HFF-Myc (cell line): ENCODE data around the gene ELMO1.

ENCODE experiments used
- DNase-seq: peaks from one replicate; pipeline ENCODE4 v3.0.0-alpha.2; 2011; ENCODE audit warnings: low read depth; ENCODE audit errors: extremely low read depth
- H3K4me3 ChIP-seq: replicated peaks from 2 replicates; pipeline ENCODE4 v1.5.1; 2011; ENCODE audit warnings: low read depth, mild to moderate bottlenecking, control low read depth, low read length
- TF ChIP-seq, protein P1 (sequence below): IDR thresholded peaks from 2 replicates; pipeline ENCODE4 v1.5.1; 2012; ENCODE audit warnings: mild to moderate bottlenecking, low read depth, low read length, control low read depth; ENCODE audit errors: missing control alignments

ELMO1 gene

DNA sequence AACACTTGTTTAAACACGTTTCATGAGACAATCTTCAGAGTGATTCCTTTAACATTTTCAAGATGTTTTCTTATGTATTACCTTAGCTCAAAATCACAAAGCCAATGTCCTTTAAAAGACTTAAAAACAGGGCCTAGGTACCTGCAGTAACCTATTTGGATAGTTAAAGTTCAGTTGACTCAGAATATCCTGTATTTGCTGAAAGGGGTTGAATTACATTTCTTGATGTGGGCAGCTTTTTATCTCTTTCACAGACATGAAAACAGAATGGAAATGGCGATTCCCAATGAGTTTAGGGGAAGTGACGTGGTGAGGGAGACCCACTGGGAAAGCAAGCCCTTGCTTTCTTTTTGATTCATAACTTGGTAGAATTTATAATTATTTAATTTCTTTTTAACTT lies 400.0 kb downstream of the ELMO1 start:
- DNase-seq: no peak
- H3K4me3 ChIP-seq: no peak overlapping the region
- TF ChIP-seq, protein P1, sequence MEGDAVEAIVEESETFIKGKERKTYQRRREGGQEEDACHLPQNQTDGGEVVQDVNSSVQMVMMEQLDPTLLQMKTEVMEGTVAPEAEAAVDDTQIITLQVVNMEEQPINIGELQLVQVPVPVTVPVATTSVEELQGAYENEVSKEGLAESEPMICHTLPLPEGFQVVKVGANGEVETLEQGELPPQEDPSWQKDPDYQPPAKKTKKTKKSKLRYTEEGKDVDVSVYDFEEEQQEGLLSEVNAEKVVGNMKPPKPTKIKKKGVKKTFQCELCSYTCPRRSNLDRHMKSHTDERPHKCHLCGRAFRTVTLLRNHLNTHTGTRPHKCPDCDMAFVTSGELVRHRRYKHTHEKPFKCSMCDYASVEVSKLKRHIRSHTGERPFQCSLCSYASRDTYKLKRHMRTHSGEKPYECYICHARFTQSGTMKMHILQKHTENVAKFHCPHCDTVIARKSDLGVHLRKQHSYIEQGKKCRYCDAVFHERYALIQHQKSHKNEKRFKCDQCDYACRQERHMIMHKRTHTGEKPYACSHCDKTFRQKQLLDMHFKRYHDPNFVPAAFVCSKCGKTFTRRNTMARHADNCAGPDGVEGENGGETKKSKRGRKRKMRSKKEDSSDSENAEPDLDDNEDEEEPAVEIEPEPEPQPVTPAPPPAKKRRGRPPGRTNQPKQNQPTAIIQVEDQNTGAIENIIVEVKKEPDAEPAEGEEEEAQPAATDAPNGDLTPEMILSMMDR: no peak

DNA sequence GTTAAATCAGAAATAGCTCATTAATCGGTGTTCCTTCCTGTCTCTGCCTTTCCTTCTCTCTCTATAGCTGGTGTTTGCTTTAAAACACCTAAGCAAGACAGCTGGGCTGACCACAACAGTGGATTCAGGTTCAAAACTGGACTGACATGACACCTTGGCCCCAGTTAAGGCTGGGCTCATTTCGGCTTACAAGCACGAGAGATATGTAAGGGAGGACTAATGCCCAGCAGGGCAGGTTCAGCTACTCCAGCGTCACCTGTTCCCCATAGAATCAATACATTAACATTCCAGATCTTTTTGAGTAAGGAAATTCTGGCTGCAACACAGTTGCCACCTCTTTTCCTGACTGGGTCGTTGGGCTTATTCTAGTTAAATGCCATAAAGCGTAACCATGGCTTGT lies 401.4 kb downstream of the ELMO1 start:
- TF ChIP-seq, protein P1: no peak
- H3K4me3 ChIP-seq: no peak overlapping the region
- DNase-seq: no peak

DNA sequence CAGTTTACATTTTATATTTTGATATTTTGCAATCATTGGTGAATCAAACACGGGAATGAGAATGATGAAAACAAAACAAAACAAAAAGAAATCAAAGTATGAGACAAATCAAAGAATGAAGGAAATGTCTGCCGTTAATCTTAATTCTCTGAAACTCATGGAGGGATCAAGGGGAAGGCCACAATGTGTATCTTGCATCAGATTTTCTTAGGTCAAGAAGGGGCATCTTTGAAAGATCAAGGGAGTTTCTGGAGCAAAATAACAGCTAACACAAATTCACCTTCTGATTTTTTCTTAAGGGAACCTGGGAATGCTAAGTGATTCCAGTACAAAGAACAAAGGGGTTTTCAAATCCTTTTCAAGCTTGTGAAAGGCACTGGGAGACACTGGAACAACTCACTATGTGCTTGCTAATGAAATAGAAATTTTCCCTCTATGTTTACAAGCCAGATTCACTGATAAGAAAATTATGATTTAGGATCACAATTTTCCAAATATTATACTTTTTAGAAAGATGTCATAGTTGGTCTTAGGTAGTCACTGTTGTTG lies 402.1 kb downstream of the ELMO1 start:
- no peak overlapping the region for H3K4me3 ChIP-seq

DNA sequence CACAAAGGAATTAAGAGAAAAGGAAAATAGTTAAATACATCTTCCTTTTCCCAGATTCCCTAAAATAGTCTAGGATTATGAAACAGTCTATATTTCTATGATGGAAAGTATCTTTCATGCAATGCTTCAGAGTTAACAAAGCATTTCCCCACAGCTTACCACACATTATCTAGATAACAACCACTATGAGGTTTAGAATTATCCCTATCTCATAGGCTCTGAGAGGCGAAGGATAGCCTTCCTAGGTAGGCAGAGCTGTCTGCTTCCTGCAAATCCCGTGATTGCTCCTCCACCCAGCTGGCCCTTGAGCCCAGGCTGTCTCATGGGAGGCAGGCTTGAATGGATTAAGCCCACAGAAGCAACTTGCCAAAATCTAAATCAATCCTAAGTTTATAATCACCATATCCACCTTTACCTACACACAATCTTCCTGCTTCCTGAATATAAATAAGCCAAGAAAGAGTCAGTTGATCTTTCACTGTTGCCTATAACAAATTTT lies 402.9 kb downstream of the ELMO1 start:
- TF ChIP-seq, protein P1: no peak
- no peak for DNase-seq
- H3K4me3 ChIP-seq: no peak overlapping the region

More for the DNA sequence above, 402.1 kb downstream of the ELMO1 start:
- no peak for DNase-seq
- TF ChIP-seq, protein P1: no peak

DNA sequence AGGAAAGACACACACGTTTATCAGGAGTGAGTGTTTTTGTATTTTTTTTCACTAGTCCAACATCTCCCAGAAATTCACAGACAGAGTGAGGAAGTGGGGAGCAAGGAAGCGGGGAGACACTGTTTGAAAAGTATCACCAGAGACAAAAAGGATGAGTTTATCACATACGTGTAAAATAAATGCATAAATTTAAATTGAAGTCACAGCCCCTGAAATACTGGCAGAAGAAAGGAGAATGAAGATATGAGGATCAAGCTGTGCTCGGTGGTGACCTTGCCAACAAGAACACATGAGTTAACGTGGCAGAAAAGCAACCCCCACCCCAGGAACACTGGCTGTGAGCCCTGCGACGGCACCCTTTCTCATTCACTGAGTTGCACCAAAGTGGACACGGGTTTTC lies 407.2 kb downstream of the ELMO1 start:
- no peak overlapping the region for H3K4me3 ChIP-seq
- TF ChIP-seq, protein P1: no peak
- no peak for DNase-seq

DNA sequence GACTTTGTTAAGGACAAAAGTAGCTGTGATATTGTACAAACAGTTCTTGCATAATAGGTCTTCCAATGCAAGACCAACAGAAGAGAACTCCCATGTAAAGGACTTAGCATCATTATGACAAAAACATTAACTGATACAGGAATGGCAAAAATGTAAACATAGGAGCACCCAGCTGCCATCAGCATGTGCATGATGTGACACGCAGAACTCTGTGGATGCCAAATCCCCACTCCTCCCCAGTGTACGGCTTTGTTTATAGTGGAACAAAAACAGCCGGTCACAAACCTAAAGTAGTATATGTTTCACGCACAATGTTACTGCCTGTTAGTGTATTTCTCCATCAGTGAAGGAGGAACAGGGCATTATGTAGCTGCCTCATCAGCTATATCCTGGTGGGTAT lies 408.3 kb downstream of the ELMO1 start:
- H3K4me3 ChIP-seq: no peak overlapping the region
- TF ChIP-seq, protein P1: no peak
- DNase-seq: no peak
